HL-60/S4 (cell line): Measurements from ENCODE around the gene RARG.

Experiments
- in situ Hi-C: fragments of 300-500 bp; cut with MboI; formaldehyde crosslinking; loops from 2 replicates; pipeline ENCODE4 v1.14.3; 2022; ENCODE audit warnings: low sequenced_read_pairs

RARG gene

DNA sequence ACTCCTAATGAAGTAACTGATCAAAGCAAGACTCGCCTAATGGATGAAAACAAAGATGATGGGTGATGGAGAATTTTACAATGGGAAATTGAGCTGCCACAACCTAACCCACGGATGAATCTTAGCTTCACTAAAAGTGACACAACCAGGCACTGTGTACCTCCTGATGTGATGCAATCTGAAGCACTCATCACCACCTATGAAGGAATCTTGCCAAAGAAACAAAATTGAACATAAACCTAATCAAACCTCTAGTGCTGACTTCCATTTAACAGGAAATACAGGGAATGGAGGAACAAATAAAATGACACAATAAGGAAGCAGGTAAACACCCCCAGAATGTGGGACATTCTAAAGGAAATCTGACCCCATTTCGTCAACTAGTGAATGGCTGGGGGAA, 13.3 kb upstream of the RARG start:
- in situ Hi-C loops: no loop called here

DNA sequence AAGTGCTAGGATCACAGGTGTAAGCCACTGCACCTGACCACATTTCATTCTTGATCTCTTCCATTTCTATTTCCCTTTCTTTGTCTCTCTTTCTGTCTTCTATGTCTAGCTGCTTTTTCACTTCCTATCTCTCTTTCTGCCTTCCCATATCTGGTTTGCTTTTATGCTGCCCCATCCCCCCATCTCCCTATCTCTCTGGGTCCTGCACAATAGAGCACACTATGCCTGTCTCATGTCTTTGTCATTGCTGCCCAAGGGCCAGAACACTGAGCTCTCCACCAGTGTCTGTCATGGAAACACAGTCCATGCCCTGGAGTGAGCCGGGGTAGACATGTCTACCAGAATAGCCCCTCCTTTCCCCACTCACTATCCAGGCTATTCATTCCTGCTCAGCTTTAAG, 12.3 kb upstream of the RARG start:
- in situ Hi-C loops: no loop called here

GRCh38 chr12:53241623-53242412, 9.8 kb upstream of the RARG start:
- in situ Hi-C loops: no loop called here

DNA sequence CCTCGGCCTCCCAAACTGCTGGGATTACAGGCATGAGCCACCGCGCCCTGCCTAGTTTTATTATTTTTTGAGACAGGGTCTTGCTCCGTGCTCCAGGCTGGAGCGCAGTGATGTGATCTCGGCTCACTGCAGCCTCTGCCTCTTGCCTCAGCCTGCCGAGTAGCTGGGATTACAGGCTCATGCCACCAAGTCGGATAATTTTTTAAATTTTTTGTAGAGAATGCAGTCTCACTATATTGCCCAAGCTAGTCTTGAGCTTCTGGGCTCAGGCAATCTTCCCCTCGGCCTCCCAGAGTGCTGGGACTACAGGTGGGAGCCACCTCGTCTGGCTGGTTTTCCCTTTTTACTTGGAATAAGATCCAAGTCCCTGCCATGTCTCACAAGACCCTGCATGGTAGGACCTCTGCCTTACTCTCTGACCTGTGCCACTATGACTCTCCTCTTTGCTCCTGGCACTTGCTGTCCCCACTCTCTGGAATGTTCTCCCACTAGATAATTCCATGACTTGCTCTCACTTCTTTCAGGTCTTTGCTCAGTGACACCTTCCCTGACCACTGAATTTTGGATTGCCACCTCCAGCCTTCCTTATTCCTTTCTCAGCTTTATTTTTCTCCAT, 7.7 kb upstream of the RARG start:
- in situ Hi-C loops: no loop called here

DNA sequence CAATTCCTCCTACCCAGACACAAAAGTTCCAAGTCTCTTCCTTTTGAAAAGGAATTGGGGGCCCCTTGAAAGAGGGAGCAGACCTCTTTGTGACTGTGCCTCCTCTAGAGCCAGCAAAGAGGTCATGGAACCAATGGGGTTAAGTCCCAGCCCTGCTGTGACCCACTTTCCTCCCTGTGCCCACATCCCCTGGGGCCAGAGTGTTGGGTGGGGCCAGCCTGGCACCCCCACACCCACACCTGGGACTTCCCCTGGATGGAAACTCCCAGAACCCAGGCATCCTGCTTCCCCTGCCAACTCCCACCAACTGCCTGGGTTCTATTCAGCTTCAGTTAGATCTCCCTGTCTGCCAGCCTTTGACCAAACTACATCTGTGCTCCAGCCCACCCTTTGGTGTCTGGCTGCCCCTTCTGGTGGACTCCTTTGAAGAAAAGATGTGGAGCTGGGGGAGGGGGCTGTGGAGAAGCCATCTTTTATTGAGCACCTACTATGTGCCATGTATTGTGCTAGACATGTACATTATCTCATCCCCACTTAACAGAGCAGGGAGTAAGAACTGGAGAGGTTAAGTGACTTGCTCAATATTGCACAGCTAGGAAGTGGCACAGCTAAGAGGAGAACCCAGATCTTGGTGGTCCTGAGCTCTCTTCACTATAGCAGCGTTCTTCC, 4.6 kb upstream of the RARG start:
- in situ Hi-C loops: no loop called here

DNA sequence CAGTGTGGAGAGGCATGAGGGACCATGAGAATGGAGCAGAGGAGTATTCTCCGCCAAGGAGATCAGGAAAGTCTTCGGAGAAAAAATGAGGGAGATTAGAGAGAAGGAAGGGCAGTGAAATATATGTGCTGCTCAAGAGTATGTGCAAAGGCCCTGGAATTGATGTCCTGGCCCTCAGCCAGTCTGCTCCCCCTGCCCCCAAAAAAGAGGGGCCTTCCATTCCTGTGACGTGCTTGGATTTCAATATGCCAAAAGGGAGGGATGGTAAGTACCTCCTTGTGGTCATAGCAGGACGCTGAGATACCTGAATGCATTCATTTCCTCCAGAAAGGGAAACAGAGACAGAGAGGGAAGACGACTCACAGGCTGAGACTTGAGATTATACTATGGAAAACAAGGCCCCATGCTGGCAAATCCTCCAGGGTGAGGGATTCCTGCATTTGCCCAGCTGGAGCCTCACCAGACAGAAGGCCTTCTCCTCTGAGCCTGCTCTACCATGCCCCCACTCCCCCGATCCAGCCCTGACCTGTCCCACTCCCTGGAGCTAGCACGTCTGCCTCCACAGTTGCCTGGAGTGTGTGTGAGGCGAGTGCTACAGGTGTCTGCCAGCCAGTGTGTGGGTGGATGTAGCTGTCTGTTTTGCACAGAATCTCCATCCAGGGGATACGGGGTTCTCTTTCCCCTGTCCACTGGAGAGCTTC, 3.9 kb upstream of the RARG start:
- in situ Hi-C loops: no loop called here

DNA sequence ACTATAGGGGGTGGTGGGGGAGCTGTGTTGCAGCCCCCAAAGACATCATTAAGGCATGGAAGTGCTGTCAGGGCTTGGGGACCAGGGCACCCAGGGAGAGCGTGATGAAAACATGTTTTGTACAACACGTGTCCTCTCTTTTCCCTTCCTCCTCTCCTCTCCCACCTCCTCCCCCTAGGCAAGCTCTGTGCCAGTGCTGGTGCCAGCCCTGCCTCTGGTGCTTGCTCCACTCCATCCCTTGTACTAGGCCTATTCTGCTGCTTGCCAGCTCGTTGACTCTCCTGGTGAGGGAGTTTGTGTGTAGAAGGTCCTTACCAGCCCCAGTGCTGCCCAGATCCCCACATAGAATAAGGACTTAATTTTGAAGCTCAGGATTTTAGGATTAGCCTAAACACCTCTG, 3.2 kb upstream of the RARG start:
- in situ Hi-C loops: no loop called here

- in situ Hi-C loops: no loop called here
Measured at GRCh38 chr12:53234271-53234914, 2.4 kb upstream of the RARG start.

- in situ Hi-C loops: no loop called here
Measured at GRCh38 chr12:53233671-53234121, 1.7 kb upstream of the RARG start.

DNA sequence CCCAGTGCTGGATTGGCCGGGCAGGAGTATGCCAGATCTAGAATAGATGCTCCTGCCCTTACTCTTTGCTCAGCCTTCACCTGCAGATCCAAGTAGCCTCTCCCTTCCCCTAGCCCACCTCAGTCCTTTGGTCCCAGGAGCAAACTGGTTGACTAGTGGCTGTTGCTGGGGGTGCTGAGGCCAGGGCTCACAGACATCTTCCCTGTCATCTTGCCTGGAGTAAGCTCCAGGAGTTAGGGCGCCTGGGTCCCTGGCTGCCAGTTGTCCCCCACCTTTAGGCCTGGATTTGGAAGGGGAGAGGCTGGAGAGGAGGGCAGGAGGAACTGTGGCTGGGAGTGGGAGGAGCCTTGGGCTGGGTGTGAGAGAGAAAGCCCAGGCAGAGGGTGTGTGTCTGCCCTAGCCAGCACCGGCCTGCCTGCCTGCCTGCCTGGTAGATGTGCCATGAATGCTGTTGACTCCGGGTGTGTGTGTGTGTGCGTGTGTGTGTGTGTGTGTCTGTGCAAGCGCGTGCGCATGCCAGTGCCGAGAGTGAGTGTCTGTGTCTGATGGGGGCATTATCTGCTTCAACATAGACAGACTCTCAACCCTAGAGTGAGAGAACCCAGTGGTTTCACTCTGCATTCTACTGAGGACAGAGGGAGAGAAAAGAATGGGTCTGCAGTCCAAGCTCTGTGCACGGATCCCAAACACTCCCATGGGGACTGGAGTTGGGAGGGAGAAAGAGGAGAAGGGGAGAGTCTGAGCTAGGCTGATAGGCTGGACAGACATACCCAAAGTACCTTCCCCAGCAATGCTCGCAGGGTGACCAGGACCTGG, 845 bp upstream of the RARG start:
- in situ Hi-C loops: no loop called here

DNA sequence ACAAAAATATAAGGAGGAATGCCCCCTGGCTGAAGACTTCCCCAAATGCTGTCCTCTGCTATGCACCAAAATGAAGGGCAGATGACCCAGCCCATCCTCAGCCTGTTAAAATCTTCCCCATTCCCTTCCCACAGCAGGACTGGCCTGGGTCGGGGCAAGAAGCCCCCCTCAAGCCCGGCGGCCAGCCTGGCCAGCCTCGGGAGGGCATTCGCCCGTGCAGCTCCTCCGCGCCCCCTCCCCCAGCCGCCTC, 413 bp downstream of the RARG start:
- in situ Hi-C loops: no loop called here

DNA sequence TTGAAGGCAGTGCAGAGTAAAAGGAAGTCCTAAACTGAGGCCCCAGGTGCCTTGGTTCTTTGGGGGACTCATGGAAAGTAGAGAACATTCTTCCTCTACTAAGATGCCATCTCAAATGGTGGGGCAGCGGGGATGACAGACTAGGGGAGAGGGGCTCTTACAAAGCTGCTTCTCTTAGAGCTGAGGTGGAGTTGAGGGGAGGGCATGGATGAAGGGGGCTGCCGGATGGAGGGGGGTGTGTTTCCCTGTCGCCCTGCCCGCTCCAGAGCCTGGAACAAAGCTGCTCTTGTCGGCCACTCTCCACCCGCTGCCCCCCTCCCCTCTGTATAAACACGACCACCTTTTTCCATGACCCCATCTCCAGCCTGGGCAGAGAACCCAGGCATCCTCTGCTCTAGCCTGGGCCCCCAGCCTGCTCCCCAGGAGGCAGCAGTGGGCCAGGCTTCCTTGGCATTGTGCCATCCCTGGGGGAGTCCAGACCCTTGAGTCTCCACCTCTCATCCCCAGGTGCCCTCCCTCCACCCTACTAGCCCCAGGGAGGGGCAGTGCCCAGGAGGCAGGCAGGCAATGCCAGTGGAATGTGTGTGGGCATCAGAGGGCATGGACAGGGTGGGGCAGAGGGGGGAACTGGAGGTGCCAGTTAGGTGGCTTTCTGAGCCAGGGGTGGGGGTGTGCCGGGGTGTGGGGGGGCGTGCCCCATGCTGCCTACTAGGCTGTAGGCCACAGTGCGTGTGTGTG, 1.7 kb downstream of the RARG start:
- in situ Hi-C loops: no loop called here

DNA sequence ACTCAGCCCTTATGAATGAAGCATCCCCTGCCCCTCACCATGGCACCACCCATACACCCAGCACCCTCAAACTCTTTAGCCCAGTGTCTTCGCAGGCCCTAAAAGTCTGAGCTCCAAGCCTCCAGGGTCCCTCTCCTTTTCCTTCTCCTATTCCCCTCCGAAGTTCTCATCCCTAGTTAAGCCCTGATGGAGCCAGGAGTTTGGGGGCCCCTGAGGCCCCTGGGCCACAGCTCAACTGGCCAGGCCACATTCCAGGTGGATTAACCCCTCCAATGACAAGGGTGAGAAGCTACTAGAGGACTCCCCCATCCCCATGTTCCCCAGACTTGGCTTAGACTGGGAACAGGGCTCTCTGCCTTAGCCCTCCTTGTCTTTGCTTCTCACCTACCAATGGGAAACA, 2.6 kb downstream of the RARG start:
- in situ Hi-C loops: no loop called here

DNA sequence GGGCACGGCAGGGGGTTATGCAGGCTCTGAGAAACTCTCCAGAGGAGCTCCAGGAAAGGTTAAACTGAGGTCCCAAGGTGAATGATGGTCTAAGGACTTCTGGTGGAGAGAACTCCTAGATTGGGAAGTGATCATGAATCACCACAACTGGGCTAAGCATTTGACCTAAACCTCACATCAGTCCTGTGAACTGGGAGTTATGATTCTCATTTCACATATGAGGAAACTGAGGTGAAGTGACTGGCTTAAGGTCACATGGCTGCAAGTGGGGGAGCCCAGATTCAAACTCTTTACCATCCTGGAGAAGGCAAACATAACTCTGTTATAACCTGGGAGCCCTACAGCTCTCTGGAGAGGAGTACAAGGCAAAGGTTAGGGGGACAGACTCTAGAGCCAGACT, 4.2 kb downstream of the RARG start:
- in situ Hi-C loops: no loop called here

GRCh38 chr12:53227341-53227740, 4.7 kb downstream of the RARG start:
- in situ Hi-C loops: no loop called here

GRCh38 chr12:53226815-53227214, 5.2 kb downstream of the RARG start:
- in situ Hi-C loops: no loop called here

GRCh38 chr12:53225635-53226424, 6.2 kb downstream of the RARG start:
- in situ Hi-C loops: no loop called here

- in situ Hi-C loops: no loop called here
Measured at GRCh38 chr12:53224897-53225634, 6.9 kb downstream of the RARG start.
